K562 (cell line): ENCODE measurements around the gene CEP162. TPM values are rescaled to one million over a fixed set of nuclear protein-coding genes. Genes with fewer than 3 reads are reported as not detected.
"Not testable (repeated sequence)": the region's sequence is repeated elsewhere in the genome, so short reads cannot be mapped to it uniquely, and the experiment has no call there.

Experiments used
- ATAC-seq: fragments of 200-7000 bp; cut with Tn5 transposase; 3 replicates; pipeline ENCODE4 v1.9.1; 2020; ENCODE audit warnings: moderate library complexity
- BruUV-seq: library from RNA; stranded (reverse); fragments of 400-500 nt; replicated peaks from 2 replicates; lab custom pipeline; 2021; lab: Mats Ljungman, UMichigan
- CTCF ChIA-PET: fragments of 300-600 bp; formaldehyde crosslinking; extraction: SDS; loops from one replicate; lab custom pipeline; 2021; ENCODE audit warnings: low intra/inter-chr PET ratio; lab: Yijun Ruan, JAX
- POLR2A ChIA-PET: fragments of 300-600, 350-650 bp; sonication (Branson Sonifier 250); formaldehyde crosslinking; extraction: SDS; loops from one replicate; lab custom pipeline; 2021; ENCODE audit warnings: antibody characterized with exemption, inconsistent platforms; lab: Yijun Ruan, JAX
- DNase-seq, 4 experiments: peaks; one replicate each; pipeline versions ENCODE4 v3.0.0 to v3.0.0-alpha.2; 2011 to 2018; ENCODE audit warnings: low spot score in 3 of 4, mixed read lengths in 3 of 4; ENCODE audit errors: extremely low read depth in 1 of 4
- FAIRE-seq: peaks from 2 replicates; lab custom pipeline; 2011; peaks lifted over from hg19 to GRCh38; lab: Jason Lieb, UNC
- H2AFZ ChIP-seq: 2 replicates; pipeline ENCODE4 v1.6.0; 2011; ENCODE audit warnings: low read depth, low read length, control low read depth, inconsistent platforms
- H3K27ac ChIP-seq: fragments of 200-600 bp; 3 replicates; pipeline ENCODE4 v1.8.0; 2011; ENCODE audit warnings: low read depth, mild to moderate bottlenecking, control low read depth, inconsistent platforms, low read length, moderate library complexity, mixed read lengths; ENCODE audit errors: extremely low read depth
- H3K27me3 ChIP-seq, 2 experiments: fragments of 300-600 bp in 1 of 2; 2 replicates in 1 of 2; 3 replicates in 1 of 2; pipeline versions ENCODE4 v1.6.0 to v1.8.0; 2011; ENCODE audit warnings: inconsistent platforms in 2 of 2, low read length in 2 of 2, mild to moderate bottlenecking in 1 of 2, mixed read lengths in 1 of 2, moderate library complexity in 1 of 2; ENCODE audit not compliant: control insufficient read depth in 2 of 2, insufficient read depth in 2 of 2
- H3K36me3 ChIP-seq: fragments of 300-600 bp; 3 replicates; pipeline ENCODE4 v1.8.0; 2011; ENCODE audit warnings: mild to moderate bottlenecking, low read length, inconsistent platforms; ENCODE audit not compliant: control insufficient read depth, insufficient read depth
- H3K4me1 ChIP-seq, 2 experiments: fragments of 200-600 bp in 1 of 2; replicated peaks in 1 of 2; 2 replicates in 1 of 2; 3 replicates in 1 of 2; pipeline versions ENCODE4 v1.5.1 to v1.8.0; 2011; ENCODE audit warnings: inconsistent platforms in 2 of 2, low read length in 2 of 2, mild to moderate bottlenecking in 1 of 2, mixed read lengths in 1 of 2, moderate library complexity in 1 of 2; ENCODE audit not compliant: control insufficient read depth in 2 of 2, insufficient read depth in 2 of 2
- H3K4me2 ChIP-seq: 2 replicates; pipeline ENCODE4 v1.6.1; 2011; ENCODE audit warnings: low read length, control low read depth, inconsistent platforms, mixed read lengths; ENCODE audit not compliant: insufficient read depth
- H3K4me3 ChIP-seq: fragments of 200-600 bp; sonication (generic), shearing (Covaris generic); 2 replicates; pipeline ENCODE4 v1.5.1; 2016; ENCODE audit warnings: control low read depth, inconsistent platforms
- H3K79me2 ChIP-seq: fragments of 200-600 bp; 3 replicates; pipeline ENCODE4 v1.8.0; 2011; ENCODE audit warnings: low read length, inconsistent platforms; ENCODE audit not compliant: control insufficient read depth, insufficient read depth
- H3K9ac ChIP-seq, 2 experiments: 2 replicates each; pipeline versions ENCODE4 v1.6.0 to v1.6.1; 2011; ENCODE audit warnings: low read depth in 2 of 2, low read length in 2 of 2, control low read depth in 1 of 2, inconsistent platforms in 1 of 2, mild to moderate bottlenecking in 1 of 2, mixed read lengths in 1 of 2; ENCODE audit not compliant: insufficient read depth in 1 of 2
- H3K9me1 ChIP-seq: one replicate; pipeline ENCODE4 v1.6.0; 2011; ENCODE audit warnings: inconsistent platforms, mild to moderate bottlenecking, low read length, moderate library complexity; ENCODE audit not compliant: control insufficient read depth, insufficient read depth
- H3K9me3 ChIP-seq: replicated peaks from 2 replicates; pipeline ENCODE4 v1.5.1; 2011; ENCODE audit warnings: low read depth, low read length, inconsistent platforms; ENCODE audit not compliant: control insufficient read depth, insufficient read depth
- H4K20me1 ChIP-seq: replicated peaks from 2 replicates; pipeline ENCODE4 v1.6.1; 2011; ENCODE audit warnings: low read length, inconsistent platforms, mixed read lengths; ENCODE audit not compliant: control insufficient read depth, insufficient read depth
- EGR1 ChIP-seq: fragments of 450-650 bp; conservative IDR thresholded peaks from 2 replicates; pipeline ENCODE4 v1.6.1; 2017; ENCODE audit warnings: mild to moderate bottlenecking
- HNRNPUL1 ChIP-seq: fragments of 200-400 bp; formaldehyde crosslinking; IDR thresholded peaks from 2 replicates; pipeline ENCODE4 v1.6.1; 2017; ENCODE audit warnings: low read length
- LARP7 ChIP-seq: fragments of 450-650 bp; IDR thresholded peaks from 2 replicates; pipeline ENCODE4 v1.6.1; 2016
- SIN3A ChIP-seq, 2 experiments: fragments of 150-350 bp in 1 of 2; IDR thresholded peaks; 2 replicates each; pipeline ENCODE4 v1.6.1; 2011 to 2016; ENCODE audit warnings: borderline replicate concordance in 2 of 2, low read depth in 2 of 2, low read length in 2 of 2, mild to moderate bottlenecking in 2 of 2, moderate library complexity in 2 of 2; ENCODE audit not compliant: control insufficient read depth in 1 of 2
- ZNF121 ChIP-seq: sonication (generic); formaldehyde crosslinking; conservative IDR thresholded peaks from 2 replicates; pipeline ENCODE4 v1.8.0; 2022; ENCODE audit warnings: missing genetic modification reagents
- ZNF124 ChIP-seq: sonication (generic); formaldehyde crosslinking; IDR thresholded peaks from 2 replicates; pipeline ENCODE4 v1.8.1; 2022; ENCODE audit warnings: missing genetic modification reagents
- ZNF717 ChIP-seq: fragments of 250-450 bp; sonication (Bioruptor Pico); IDR thresholded peaks from 2 replicates; pipeline ENCODE4 v1.5.0; 2021
- WGBS: fragments of 100-300 bp; shearing (Covaris generic); methylation state at CpG from one replicate; pipeline ENCODE4 v1.1.6; 2016; ENCODE audit warnings: low coverage, mixed read lengths; ENCODE audit not compliant: insufficient coverage; ENCODE audit errors: missing lambda C conversion rate; 5-methylcytosine and 5-hydroxymethylcytosine counted together
- in situ Hi-C: fragments of 300-500 bp; cut with MboI; formaldehyde crosslinking; loops from 4 replicates; pipeline ENCODE4 v1.15.0; 2018; ENCODE audit warnings: inconsistent platforms, mixed read lengths
- intact Hi-C: fragments of 100-400 bp; cut with micrococcal nuclease; formaldehyde crosslinking; loops from 2 replicates; pipeline ENCODE4 v1.14.2; 2022
- polyA plus RNA-seq, 8 experiments: library from polyadenylated mRNA; depleted of rRNA in 4 of 8; stranded (reverse) in 5 of 8; unstranded in 3 of 8; fragments of >200 nt; fragmentation: Nextera tagmentation in 2 of 8; fragmentation: Illumina TruSeq in 1 of 8; extraction: Ambion mirVana in 2 of 8; extraction: Trizol in 1 of 8; gene quantifications; 2 replicates each; pipeline versions ENCODE4 v1.2.1 to v1.2.3, GENCODE V29; 2011 to 2014; ENCODE audit warnings: inconsistent platforms in 1 of 8, missing spikeins in 1 of 8
- total RNA-seq, 7 experiments: library from RNA; depleted of rRNA in 6 of 7; stranded (reverse); fragments of >200 nt in 6 of 7; fragmentation: Illumina TruSeq in 2 of 7; extraction: Trizol in 2 of 7; gene quantifications; 2 replicates each; pipeline versions ENCODE4 v1.2.1 to v1.2.3, GENCODE V29; 2011 to 2021; ENCODE audit warnings: low replicate concordance in 1 of 7
- TF ChIP-seq, protein P1 (sequence below): fragments of 250-450 bp; sonication (Bioruptor Pico); IDR thresholded peaks from 2 replicates; pipeline ENCODE4 v1.9.0; 2021; ENCODE audit warnings: mild to moderate bottlenecking, inconsistent platforms

The CEP162 gene
- total and polyA plus RNA-seq, 9 of the 15 experiments (the other 6 are each of a cell fraction or from before 2014, with no cell fraction given), result 3.9 to 8.6 (median 6.7) TPM

GRCh38 chr6:84249724-84250123, 22.3 kb upstream of the CEP162 start (continued):
- TF ChIP-seq ZNF121 (no peak), ZNF717 (CRISPR knock-in tag) (no peak)

DNA sequence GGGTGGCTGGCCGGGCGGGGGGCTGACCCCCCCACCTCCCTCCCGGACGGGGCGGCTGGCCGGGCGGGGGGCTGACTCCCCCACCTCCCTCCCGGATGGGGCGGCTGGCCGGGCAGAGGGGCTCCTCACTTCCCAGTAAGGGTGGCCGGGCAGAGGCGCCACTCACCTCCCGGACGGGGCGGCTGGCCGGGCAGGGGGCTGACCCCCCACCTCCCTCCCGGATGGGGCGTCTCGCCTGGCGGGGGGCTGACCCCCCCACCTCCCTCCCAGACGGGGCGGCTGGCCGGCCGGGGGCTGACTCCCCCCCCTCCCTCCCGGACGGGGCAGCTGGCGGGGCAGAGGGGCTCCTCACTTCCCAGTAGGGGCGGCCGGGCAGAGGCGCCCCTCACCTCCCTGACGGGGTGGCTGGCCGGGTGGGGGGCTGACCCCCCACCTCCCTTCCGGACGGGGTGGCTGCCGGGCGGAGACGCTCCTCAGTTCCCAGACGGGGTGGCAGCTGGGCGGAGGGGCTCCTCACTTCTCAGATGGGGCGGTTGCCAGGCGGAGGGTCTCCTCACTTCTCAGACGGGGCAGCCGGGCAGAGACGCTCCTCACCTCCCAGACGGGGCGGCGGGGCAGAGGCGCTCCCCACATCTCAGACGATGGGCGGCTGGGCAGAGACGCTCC, 17.1 kb upstream of the CEP162 start:
- ATAC-seq, FAIRE-seq, DNase-seq, in situ Hi-C loops, H3K4me3 ChIP-seq, H3K36me3 ChIP-seq, H3K4me2 ChIP-seq, H3K27me3 ChIP-seq, H3K27ac ChIP-seq, H3K9ac ChIP-seq, POLR2A ChIA-PET, H3K79me2 ChIP-seq, H4K20me1 ChIP-seq, H3K9me1 ChIP-seq, H3K4me1 ChIP-seq, CTCF ChIA-PET, BruUV-seq, H3K9me3 ChIP-seq, H2AFZ ChIP-seq, intact Hi-C loops: not testable (repeated sequence)
- WGBS, result 80% methylated on average over 1 of the region's 51 CpGs

DNA sequence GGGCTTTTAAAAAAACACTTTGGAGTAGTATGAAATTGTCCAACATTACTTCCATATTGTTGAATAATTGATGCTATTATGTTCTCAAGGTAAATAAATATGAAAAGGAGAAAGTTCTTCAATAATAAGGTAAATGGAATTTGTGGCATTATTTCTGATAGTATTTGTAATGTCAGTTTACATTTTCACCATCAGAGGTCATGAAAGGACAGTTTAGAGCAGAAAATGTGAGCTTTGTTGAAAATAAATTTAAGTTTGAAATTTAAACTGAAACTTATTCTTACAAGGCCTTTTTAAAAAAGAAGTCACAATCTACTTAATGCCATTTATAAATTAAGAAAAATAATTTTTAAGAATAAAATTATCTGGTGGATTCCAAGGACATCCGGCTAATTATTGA, 15.8 kb upstream of the CEP162 start:
- no peaks in the 10 kb centered on the region for H3K4me1 ChIP-seq
- H3K27ac ChIP-seq, result no peak overlapping the region
- in situ Hi-C loops, result no loop called here
- H3K4me3 ChIP-seq, result no peak overlapping the region
- intact Hi-C loops, result no loop called here
- no peaks in the 10 kb centered on the region for H3K36me3 ChIP-seq
- ATAC-seq (no peak), FAIRE-seq (no peak), DNase-seq (no peak)
- no peak overlapping the region for H3K9ac ChIP-seq
- H2AFZ ChIP-seq, result no peak overlapping the region
- H3K9me1 ChIP-seq, result no peaks in the 10 kb centered on the region
- BruUV-seq, result no TSS peak
- H3K9me3 ChIP-seq, result no peaks in the 10 kb centered on the region
- no peaks in the 10 kb centered on the region for H3K27me3 ChIP-seq
- CTCF ChIA-PET, result no interaction called here
- H3K4me2 ChIP-seq, result no peak overlapping the region
- POLR2A ChIA-PET, result no interaction called here
- WGBS, result 83% methylated on average over 1 of the region's 1 CpG
- no peaks in the 10 kb centered on the region for H4K20me1 ChIP-seq
- H3K79me2 ChIP-seq, result no peaks in the 10 kb centered on the region
- no peak for TF ChIP-seq LARP7
- TF ChIP-seq HNRNPUL1, result no peak
- no peak for TF ChIP-seq ZNF124 (CRISPR knock-in tag)
- no peak for TF ChIP-seq EGR1
- no peak for TF ChIP-seq SIN3A (IDR thresholded peaks at IDR 0.05; ENCODE audit: borderline replicate concordance in 2 of 2, control insufficient read depth in 1 of 2, low read depth in 2 of 2, low read length in 2 of 2)
- TF ChIP-seq, protein P1, sequence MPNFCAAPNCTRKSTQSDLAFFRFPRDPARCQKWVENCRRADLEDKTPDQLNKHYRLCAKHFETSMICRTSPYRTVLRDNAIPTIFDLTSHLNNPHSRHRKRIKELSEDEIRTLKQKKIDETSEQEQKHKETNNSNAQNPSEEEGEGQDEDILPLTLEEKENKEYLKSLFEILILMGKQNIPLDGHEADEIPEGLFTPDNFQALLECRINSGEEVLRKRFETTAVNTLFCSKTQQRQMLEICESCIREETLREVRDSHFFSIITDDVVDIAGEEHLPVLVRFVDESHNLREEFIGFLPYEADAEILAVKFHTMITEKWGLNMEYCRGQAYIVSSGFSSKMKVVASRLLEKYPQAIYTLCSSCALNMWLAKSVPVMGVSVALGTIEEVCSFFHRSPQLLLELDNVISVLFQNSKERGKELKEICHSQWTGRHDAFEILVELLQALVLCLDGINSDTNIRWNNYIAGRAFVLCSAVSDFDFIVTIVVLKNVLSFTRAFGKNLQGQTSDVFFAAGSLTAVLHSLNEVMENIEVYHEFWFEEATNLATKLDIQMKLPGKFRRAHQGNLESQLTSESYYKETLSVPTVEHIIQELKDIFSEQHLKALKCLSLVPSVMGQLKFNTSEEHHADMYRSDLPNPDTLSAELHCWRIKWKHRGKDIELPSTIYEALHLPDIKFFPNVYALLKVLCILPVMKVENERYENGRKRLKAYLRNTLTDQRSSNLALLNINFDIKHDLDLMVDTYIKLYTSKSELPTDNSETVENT, result no peak
